H9 (cell line): ENCODE measurements around the gene GPC3. TPM values are rescaled to one million over a fixed set of nuclear protein-coding genes. Genes with fewer than 3 reads are reported as not detected.

Experiments used
- DNase-seq: peaks from one replicate; pipeline ENCODE4 v3.0.0-alpha.2; 2017
- H2AFZ ChIP-seq: one replicate; pipeline ENCODE4 v1.6.1; 2013; ENCODE audit warnings: mild to moderate bottlenecking, low read length, control low read depth, moderate library complexity
- H2AK5ac ChIP-seq: 2 replicates; pipeline ENCODE4 v1.6.1; 2013; ENCODE audit warnings: low read length, control low read depth, mixed read lengths; ENCODE audit not compliant: insufficient read length
- H2BK120ac ChIP-seq: one replicate; pipeline ENCODE4 v1.6.1; 2013; ENCODE audit warnings: low read depth, mild to moderate bottlenecking, low read length, control low read depth, inconsistent platforms; ENCODE audit not compliant: poor library complexity, severe bottlenecking
- H2BK12ac ChIP-seq: 2 replicates; pipeline ENCODE4 v1.6.1; 2013; ENCODE audit warnings: low read length, control low read depth, mixed read lengths, low read depth; ENCODE audit not compliant: insufficient read length
- H2BK15ac ChIP-seq: 2 replicates; pipeline ENCODE4 v1.6.1; 2013; ENCODE audit warnings: low read depth, low read length, control low read depth
- H2BK20ac ChIP-seq: one replicate; pipeline ENCODE4 v1.6.1; 2013; ENCODE audit warnings: low read depth, mild to moderate bottlenecking, low read length, control low read depth, inconsistent platforms; ENCODE audit not compliant: poor library complexity, severe bottlenecking
- H2BK5ac ChIP-seq: 2 replicates; pipeline ENCODE4 v1.6.1; 2013; ENCODE audit warnings: low read length, control low read depth, mixed read lengths; ENCODE audit not compliant: insufficient read length
- H3K14ac ChIP-seq: 2 replicates; pipeline ENCODE4 v1.6.1; 2013; ENCODE audit warnings: low read length, control low read depth; ENCODE audit not compliant: insufficient read depth
- H3K18ac ChIP-seq: 2 replicates; pipeline ENCODE4 v1.6.1; 2013; ENCODE audit warnings: low read depth, mild to moderate bottlenecking, mixed read lengths, low read length, control low read depth; ENCODE audit not compliant: insufficient read length
- H3K23ac ChIP-seq: 2 replicates; pipeline ENCODE4 v1.6.1; 2013; ENCODE audit warnings: low read length, control low read depth, mixed read lengths, low read depth; ENCODE audit not compliant: insufficient read length
- H3K23me2 ChIP-seq: 2 replicates; pipeline ENCODE4 v1.6.1; 2013; ENCODE audit warnings: low read depth, mild to moderate bottlenecking, mixed read lengths, low read length, control low read depth; ENCODE audit not compliant: insufficient read length, poor library complexity, severe bottlenecking
- H3K27ac ChIP-seq: 2 replicates; pipeline ENCODE4 v1.5.1; 2013; ENCODE audit warnings: low read length, control low read depth, mixed read lengths, low read depth; ENCODE audit not compliant: insufficient read length
- H3K27me3 ChIP-seq: 2 replicates; pipeline ENCODE4 v1.6.1; 2013; ENCODE audit warnings: low read length, control low read depth, inconsistent platforms; ENCODE audit not compliant: insufficient read depth
- H3K4ac ChIP-seq: 2 replicates; pipeline ENCODE4 v1.6.1; 2013; ENCODE audit warnings: low read depth, mild to moderate bottlenecking, control low read depth, inconsistent platforms, low read length, moderate library complexity
- H3K4me1 ChIP-seq: 2 replicates; pipeline ENCODE4 v1.6.1; 2013; ENCODE audit warnings: low read length, control low read depth, inconsistent platforms; ENCODE audit not compliant: insufficient read depth
- H3K4me2 ChIP-seq: 2 replicates; pipeline ENCODE4 v1.6.1; 2013; ENCODE audit warnings: low read length, control low read depth, mixed read lengths; ENCODE audit not compliant: insufficient read length, insufficient read depth
- H3K56ac ChIP-seq: 2 replicates; pipeline ENCODE4 v1.6.1; 2013; ENCODE audit warnings: low read depth, mild to moderate bottlenecking, mixed read lengths, low read length, control low read depth; ENCODE audit not compliant: insufficient read length
- H3K79me1 ChIP-seq: 2 replicates; pipeline ENCODE4 v1.6.1; 2013; ENCODE audit warnings: low read depth, mild to moderate bottlenecking, moderate library complexity, low read length, control low read depth, inconsistent platforms; ENCODE audit not compliant: insufficient read depth, poor library complexity, severe bottlenecking
- H3K79me2 ChIP-seq: 2 replicates; pipeline ENCODE4 v1.6.1; 2013; ENCODE audit warnings: low read length, control low read depth, inconsistent platforms; ENCODE audit not compliant: insufficient read depth
- H3K9ac ChIP-seq: 2 replicates; pipeline ENCODE4 v1.6.1; 2013; ENCODE audit warnings: low read length, control low read depth, mixed read lengths; ENCODE audit not compliant: insufficient read length; ENCODE audit errors: extremely low read depth
- H3K9me3 ChIP-seq: one replicate; pipeline ENCODE4 v1.6.1; 2013; ENCODE audit warnings: low read depth, low read length, inconsistent platforms; ENCODE audit not compliant: control insufficient read depth
- H3T11ph ChIP-seq: one replicate; pipeline ENCODE4 v1.6.1; 2013; ENCODE audit warnings: mild to moderate bottlenecking, low read length, control low read depth, inconsistent platforms
- H4K20me1 ChIP-seq: one replicate; pipeline ENCODE4 v1.6.1; 2013; ENCODE audit not compliant: control insufficient read depth, insufficient read length, insufficient read depth
- H4K5ac ChIP-seq: 2 replicates; pipeline ENCODE4 v1.6.1; 2013; ENCODE audit warnings: low read depth, mild to moderate bottlenecking, mixed read lengths, low read length, control low read depth; ENCODE audit not compliant: insufficient read length
- H4K8ac ChIP-seq: replicated peaks from 2 replicates; pipeline ENCODE4 v1.6.1; 2013; ENCODE audit warnings: low read length, control low read depth, mixed read lengths, low read depth; ENCODE audit not compliant: insufficient read length
- H4K91ac ChIP-seq: 2 replicates; pipeline ENCODE4 v1.6.1; 2013; ENCODE audit warnings: low read depth, mild to moderate bottlenecking, moderate library complexity, mixed read lengths, low read length, control low read depth; ENCODE audit not compliant: insufficient read length
- H3K27ac Mint-ChIP-seq, 3 experiments: 2 replicates in 2 of 3; 3 replicates in 1 of 3; pipeline ENCODE4 v1.8.0; 2020 to 2021; ENCODE audit warnings: mixed read lengths in 3 of 3, mild to moderate bottlenecking in 1 of 3, moderate library complexity in 1 of 3
- H3K27me3 Mint-ChIP-seq: 2 replicates; pipeline ENCODE4 v1.8.0; 2021; ENCODE audit warnings: low read depth, mild to moderate bottlenecking, moderate library complexity, mixed read lengths
- H3K36me3 Mint-ChIP-seq, 3 experiments: 2 replicates in 2 of 3; 3 replicates in 1 of 3; pipeline ENCODE4 v1.8.0; 2020 to 2021; ENCODE audit warnings: low read depth in 3 of 3, mixed read lengths in 3 of 3; ENCODE audit not compliant: insufficient read depth in 1 of 3
- H3K4me1 Mint-ChIP-seq, 2 experiments: 2 replicates each; pipeline ENCODE4 v1.8.0; 2020; ENCODE audit warnings: mixed read lengths in 2 of 2
- H3K4me3 Mint-ChIP-seq, 2 experiments: 2 replicates in 1 of 2; 3 replicates in 1 of 2; pipeline ENCODE4 v1.8.0; 2020 to 2021; ENCODE audit warnings: mild to moderate bottlenecking in 2 of 2, mixed read lengths in 2 of 2, moderate library complexity in 1 of 2
- H3K9me3 Mint-ChIP-seq, 2 experiments: 2 replicates in 1 of 2; 3 replicates in 1 of 2; pipeline ENCODE4 v1.8.0; 2020; ENCODE audit warnings: mild to moderate bottlenecking in 2 of 2, mixed read lengths in 2 of 2, moderate library complexity in 1 of 2
- CTCF ChIP-seq: fragments of 200-600 bp; sonication (generic); conservative IDR thresholded peaks from 3 replicates; pipeline ENCODE4 v1.8.0; 2021; ENCODE audit warnings: antibody characterized with exemption, mild to moderate bottlenecking
- WGBS: extraction: QIAGEN DNeasy Blood & Tissue Kit; methylation state at CpG from one replicate; pipeline ENCODE4 v1.1.7; 2013; ENCODE audit warnings: missing lambda C conversion rate, low lambda C conversion rate, mixed read lengths; ENCODE audit not compliant: insufficient read length; ENCODE audit errors: extremely low coverage; 5-methylcytosine and 5-hydroxymethylcytosine counted together
- total RNA-seq: library from RNA; stranded (reverse); gene quantifications from 2 replicates; pipeline ENCODE4 v1.2.1, GENCODE V29; 2021

The GPC3 gene
- total RNA-seq, 1 experiment from 2014 or later, result 108 TPM

GRCh38 chrX:133813971-133814370 is 171.4 kb downstream of the GPC3 start:
- Histone ChIP-seq H3K4me1 (no peaks in the 10 kb centered on the region), H4K91ac (no peak overlapping the region), H3K79me1 (no peaks in the 10 kb centered on the region), H3K23me2 (no peaks in the 10 kb centered on the region), H3K9me3 (no peaks in the 10 kb centered on the region), H3K79me2 (no peaks in the 10 kb centered on the region), H2BK12ac (no peak overlapping the region), H3K27ac (no peak overlapping the region), H3K27me3 (no peaks in the 10 kb centered on the region), H2AK5ac (no peak overlapping the region), H4K8ac (no peak overlapping the region), H3K9ac (no peak overlapping the region), H4K5ac (no peak overlapping the region), H3K4me2 (no peak overlapping the region), H2AFZ (no peak overlapping the region), H3K56ac (no peak overlapping the region), H3K23ac (no peak overlapping the region), H2BK5ac (no peak overlapping the region), H2BK20ac (no peak overlapping the region), H2BK120ac (no peak overlapping the region), H3K18ac (no peak overlapping the region), H3T11ph (no peak overlapping the region), H3K14ac (no peak overlapping the region), H3K4ac (no peak overlapping the region), H2BK15ac (no peak overlapping the region), H4K20me1 (no peaks in the 10 kb centered on the region)
- Mint-ChIP-seq H3K27ac (no peak overlapping the region), H3K4me3 (no peak overlapping the region), H3K4me1 (peaks cover 14 to 33% of the 10 kb centered on the region in 2 experiments), H3K27me3 (no peaks in the 10 kb centered on the region), H3K36me3 (no peaks in the 10 kb centered on the region), H3K9me3 (no peaks in the 10 kb centered on the region)
- no CpG with 5 or more reads among the region's 6 CpGs for WGBS
- TF ChIP-seq CTCF, result no peak
- no peak for DNase-seq
